Stimulated activated CD4-positive, alpha-beta T cell treated with anti-CD3 and anti-CD28 coated beads, Interleukin-2, amount 100 ng/mL, for 48 hours (primary cell): ENCODE results near the gene BDH1.

Source experiments
- DNase-seq, 2 donors: peaks; one replicate each; pipeline ENCODE4 v3.0.0-alpha.2; 2020

Gene BDH1

GRCh38 chr3:197547306-197548011 lies 8.3 kb downstream of the BDH1 start:
- no peak for DNase-seq

GRCh38 chr3:197546307-197547085 lies 9.3 kb downstream of the BDH1 start:
- no peak for DNase-seq

- no peak for DNase-seq
Observed at GRCh38 chr3:197545571-197545970, 10.2 kb downstream of the BDH1 start.

- DNase-seq = no peak
Observed at GRCh38 chr3:197545101-197545500, 10.7 kb downstream of the BDH1 start.

GRCh38 chr3:197542741-197543454 lies 12.9 kb downstream of the BDH1 start:
- DNase-seq = no peak

- DNase-seq = no peak
Observed at GRCh38 chr3:197541756-197542539, 13.8 kb downstream of the BDH1 start.

- no peak for DNase-seq
Observed at GRCh38 chr3:197540961-197541377, 14.8 kb downstream of the BDH1 start.

GRCh38 chr3:197539651-197540051 lies 16.1 kb downstream of the BDH1 start:
- no peak for DNase-seq

- DNase-seq = no peak
Observed at GRCh38 chr3:197533927-197534725, 21.6 kb downstream of the BDH1 start.

GRCh38 chr3:197533396-197533795 lies 22.4 kb downstream of the BDH1 start:
- no peak for DNase-seq

GRCh38 chr3:197532388-197532787 lies 23.4 kb downstream of the BDH1 start:
- DNase-seq = no peak

GRCh38 chr3:197528190-197528589 lies 27.6 kb downstream of the BDH1 start:
- DNase-seq = no peak

GRCh38 chr3:197527569-197527968 lies 28.2 kb downstream of the BDH1 start:
- DNase-seq = no peak

GRCh38 chr3:197525706-197526105 lies 30.1 kb downstream of the BDH1 start:
- DNase-seq = no peak

GRCh38 chr3:197524128-197524527 lies 31.6 kb downstream of the BDH1 start:
- no peak for DNase-seq

GRCh38 chr3:197523526-197523925 lies 32.2 kb downstream of the BDH1 start:
- no peak for DNase-seq

GRCh38 chr3:197522881-197523441 lies 32.8 kb downstream of the BDH1 start:
- no peak for DNase-seq

- no peak for DNase-seq
Observed at GRCh38 chr3:197522183-197522715, 33.5 kb downstream of the BDH1 start.

GRCh38 chr3:197521277-197522182 lies 34.2 kb downstream of the BDH1 start:
- DNase-seq = no peak
